ENCODE measurements around the gene OR5T2.

Gene OR5T2

GRCh38 chr11:56234155-56234554 is at the start of gene OR5T2:
Gene OR5T2, minus strand, starts transcription at chr11:56234255. Its CDS starts 1,193 bp downstream, at chr11:56233062.
- no peak for DNase-seq (ENCODE audit: low read depth, low spot score)

GRCh38 chr11:56273854-56274253 is 39.8 kb upstream of the OR5T2 start, which contains the start of gene OR5T1:
Gene OR5T1, plus strand, starts transcription at chr11:56274154. Its CDS starts 1,485 bp downstream, at chr11:56275639.
- no peak for DNase-seq (ENCODE audit: low read depth, low spot score)

- no peak for DNase-seq (ENCODE audit: low read depth, low spot score)
These were observed 37.0 kb upstream of the OR5T2 start for GRCh38 chr11:56271092-56271491.

- DNase-seq (ENCODE audit: low read depth, low spot score) = no peak
These were observed 17.9 kb upstream of the OR5T2 start, which contains the start of gene OR5T3 for GRCh38 chr11:56251954-56252353. Gene OR5T3, plus strand, starts transcription at chr11:56252254. Its CDS starts 0 bp downstream, at chr11:56252254.

- peak; percentile 36 for DNase-seq (ENCODE audit: low read depth, low spot score)
These were observed 14.3 kb downstream of the OR5T2 start for GRCh38 chr11:56219735-56220134.

- DNase-seq (ENCODE audit: low read depth, low spot score) = no peak
These were observed 19.5 kb downstream of the OR5T2 start for GRCh38 chr11:56214537-56214936.

GRCh38 chr11:56207790-56208189 is 26.3 kb downstream of the OR5T2 start:
- DNase-seq (ENCODE audit: low read depth, low spot score) = no peak

GRCh38 chr11:56197367-56197766 is 36.7 kb downstream of the OR5T2 start:
- no peak for DNase-seq (ENCODE audit: low read depth, low spot score)

GRCh38 chr11:56196705-56197104 is 37.4 kb downstream of the OR5T2 start:
- no peak for DNase-seq (ENCODE audit: low read depth, low spot score)

GRCh38 chr11:56188602-56189001 is 45.5 kb downstream of the OR5T2 start:
- no peak for DNase-seq (ENCODE audit: low read depth, low spot score)

GRCh38 chr11:56183459-56183858 is 50.6 kb downstream of the OR5T2 start:
- DNase-seq (ENCODE audit: low read depth, low spot score) = no peak

Measured in ELF-1 (cell line).